ENCODE data around the gene POLE3. TPM values are rescaled to one million over a fixed set of nuclear protein-coding genes. Genes with fewer than 3 reads are reported as not detected.
A peak's percentile ranks its signal among the peaks of the same experiment; 100 is the strongest.
"Not testable (repeated sequence)": the region's sequence is repeated elsewhere in the genome, so short reads cannot be mapped to it uniquely, and the experiment has no call there.

POLE3 gene
- total RNA-seq, 1 donor = 49.7 TPM

DNA sequence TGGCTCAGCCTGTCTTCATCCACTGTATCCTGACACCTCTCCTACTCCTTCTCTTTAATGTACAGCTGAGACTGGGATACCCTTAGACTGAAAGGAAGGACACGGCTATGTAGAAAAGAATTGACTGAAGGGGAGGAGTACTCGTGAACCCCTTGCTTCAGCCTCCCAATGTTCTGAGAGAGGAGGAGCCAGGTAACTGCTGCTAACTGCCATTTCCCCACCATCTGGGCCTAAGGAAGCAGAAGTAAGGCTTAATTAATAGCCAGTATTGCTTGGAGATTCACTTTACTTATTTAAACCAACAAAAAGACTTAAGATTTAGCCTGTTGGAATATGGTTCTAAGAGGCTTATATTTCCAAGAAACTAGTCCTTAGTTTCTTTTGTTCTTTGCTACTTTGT lies 34.3 kb upstream of the POLE3 start:
- TF ChIP-seq, protein P1, sequence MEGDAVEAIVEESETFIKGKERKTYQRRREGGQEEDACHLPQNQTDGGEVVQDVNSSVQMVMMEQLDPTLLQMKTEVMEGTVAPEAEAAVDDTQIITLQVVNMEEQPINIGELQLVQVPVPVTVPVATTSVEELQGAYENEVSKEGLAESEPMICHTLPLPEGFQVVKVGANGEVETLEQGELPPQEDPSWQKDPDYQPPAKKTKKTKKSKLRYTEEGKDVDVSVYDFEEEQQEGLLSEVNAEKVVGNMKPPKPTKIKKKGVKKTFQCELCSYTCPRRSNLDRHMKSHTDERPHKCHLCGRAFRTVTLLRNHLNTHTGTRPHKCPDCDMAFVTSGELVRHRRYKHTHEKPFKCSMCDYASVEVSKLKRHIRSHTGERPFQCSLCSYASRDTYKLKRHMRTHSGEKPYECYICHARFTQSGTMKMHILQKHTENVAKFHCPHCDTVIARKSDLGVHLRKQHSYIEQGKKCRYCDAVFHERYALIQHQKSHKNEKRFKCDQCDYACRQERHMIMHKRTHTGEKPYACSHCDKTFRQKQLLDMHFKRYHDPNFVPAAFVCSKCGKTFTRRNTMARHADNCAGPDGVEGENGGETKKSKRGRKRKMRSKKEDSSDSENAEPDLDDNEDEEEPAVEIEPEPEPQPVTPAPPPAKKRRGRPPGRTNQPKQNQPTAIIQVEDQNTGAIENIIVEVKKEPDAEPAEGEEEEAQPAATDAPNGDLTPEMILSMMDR (IDR thresholded peaks at IDR 0.05; ENCODE audit: insufficient read depth, low read length) = no peak
- DNase-seq (ENCODE audit: low read depth) = no peak
- H3K4me3 ChIP-seq (ENCODE audit: low read depth, low read length) = no peak overlapping the region

DNA sequence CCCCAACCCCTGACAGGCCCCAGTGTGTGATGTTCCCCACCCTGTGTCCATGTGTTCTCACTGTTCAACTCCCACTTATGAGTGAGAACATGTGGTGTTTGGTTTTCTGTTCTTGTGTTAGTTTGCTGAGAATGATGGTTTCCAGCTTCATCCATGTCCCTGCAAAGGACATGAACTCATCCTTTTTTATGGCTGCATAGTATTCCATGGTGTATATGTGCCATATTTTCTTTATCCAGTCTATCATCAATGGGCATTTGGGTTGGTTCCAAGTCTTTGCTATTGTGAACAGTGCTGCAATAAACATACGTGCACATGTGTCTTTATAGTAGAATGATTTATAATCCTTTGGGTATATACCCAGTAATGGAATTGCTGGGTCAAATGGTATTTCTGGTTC lies 27.2 kb upstream of the POLE3 start:
- not testable (repeated sequence) for DNase-seq (ENCODE audit: low read depth); H3K4me3 ChIP-seq (ENCODE audit: low read depth, low read length)

DNA sequence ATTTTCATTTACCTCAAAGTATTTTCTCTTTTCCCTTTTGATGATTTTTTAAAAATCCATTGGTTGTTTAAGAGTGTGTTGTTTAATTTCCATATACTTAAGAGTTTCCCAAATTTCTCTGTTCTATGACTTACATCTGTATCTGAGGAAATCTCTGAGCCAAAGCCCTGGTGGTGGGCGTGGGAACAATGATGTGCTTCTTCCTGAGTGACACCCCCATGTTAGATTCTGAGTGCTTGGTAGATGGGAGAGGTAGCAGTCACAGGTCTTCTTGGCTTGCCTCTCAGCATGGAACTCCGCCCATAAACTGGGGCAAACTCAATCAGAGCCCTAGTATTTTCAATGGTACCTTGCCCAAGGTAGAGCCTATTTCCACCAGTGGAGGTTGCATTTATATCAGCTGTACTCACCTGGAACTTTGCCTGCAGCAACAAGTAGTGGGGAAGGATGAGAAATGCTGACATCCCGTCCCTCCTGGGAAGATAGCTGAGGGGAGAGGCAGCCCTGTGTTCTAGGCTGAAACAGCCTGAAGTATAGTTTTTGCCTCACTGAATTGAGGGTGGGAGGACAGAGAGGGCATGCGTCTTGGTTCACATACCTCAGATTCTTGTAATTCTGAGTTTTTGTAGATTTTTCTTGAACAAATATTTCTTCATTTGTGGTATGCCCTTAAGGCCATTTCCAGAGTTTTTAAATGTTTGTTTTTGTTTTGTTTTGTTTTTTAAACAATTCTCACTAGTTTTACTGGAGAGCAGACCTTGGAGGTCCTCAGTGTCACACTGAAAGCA lies 26.4 kb upstream of the POLE3 start:
- TF ChIP-seq, protein P1 (IDR thresholded peaks at IDR 0.05; ENCODE audit: insufficient read depth, low read length) = no peak
- DNase-seq (ENCODE audit: low read depth) = peak; percentile 2
- no peak overlapping the region for H3K4me3 ChIP-seq (ENCODE audit: low read depth, low read length)

DNA sequence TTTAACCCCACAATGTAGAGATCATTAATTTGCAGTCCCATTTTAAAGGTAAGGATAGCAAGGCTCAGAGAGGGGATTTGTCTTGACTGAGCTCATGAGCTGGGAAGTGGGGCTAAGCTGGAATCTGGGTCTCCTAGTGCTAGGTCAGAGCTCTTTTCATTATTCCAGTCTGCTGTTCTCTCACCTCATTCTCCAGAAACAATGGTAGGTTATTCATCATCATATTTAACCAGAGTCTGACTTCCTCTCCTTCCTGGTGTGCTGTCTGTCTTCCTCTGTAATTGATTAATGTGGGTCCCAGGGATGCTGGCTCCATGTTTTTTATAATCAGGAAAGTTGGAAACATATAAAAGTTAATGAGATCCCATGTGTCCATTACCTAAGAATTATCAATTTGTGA lies 20.7 kb upstream of the POLE3 start:
- no peak overlapping the region for H3K4me3 ChIP-seq (ENCODE audit: low read depth, low read length)
- TF ChIP-seq, protein P1 (IDR thresholded peaks at IDR 0.05; ENCODE audit: insufficient read depth, low read length) = no peak
- DNase-seq (ENCODE audit: low read depth) = no peak

DNA sequence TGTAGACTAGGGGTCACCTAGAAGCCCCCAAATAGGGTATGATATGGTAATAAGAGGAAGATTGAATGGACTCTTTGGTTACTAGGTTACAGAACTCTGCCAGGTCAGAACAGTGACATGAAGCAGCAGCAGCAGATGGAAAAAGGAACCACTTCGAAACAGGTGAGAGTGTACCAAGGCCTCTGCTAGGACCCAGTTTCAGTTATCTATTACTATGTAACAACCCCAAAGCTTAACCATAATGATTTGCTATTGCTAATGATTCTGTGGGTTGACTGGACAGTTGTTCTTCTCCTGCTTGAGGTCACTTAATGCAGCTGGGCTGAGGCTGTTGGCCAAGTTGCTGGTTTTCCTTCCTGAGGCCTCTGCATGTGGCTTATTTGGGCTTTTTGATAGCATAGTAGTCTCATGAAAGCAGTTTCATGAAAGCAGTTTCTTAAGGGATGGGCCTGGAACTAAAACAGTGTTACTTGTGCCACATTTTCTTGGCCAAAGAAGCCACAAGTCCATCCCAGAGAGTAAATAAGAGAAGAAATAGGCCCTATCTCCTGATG lies 17.7 kb upstream of the POLE3 start:
- no peak overlapping the region for H3K4me3 ChIP-seq (ENCODE audit: low read depth, low read length)
- TF ChIP-seq, protein P1 (IDR thresholded peaks at IDR 0.05; ENCODE audit: insufficient read depth, low read length) = no peak
- no peak for DNase-seq (ENCODE audit: low read depth)

DNA sequence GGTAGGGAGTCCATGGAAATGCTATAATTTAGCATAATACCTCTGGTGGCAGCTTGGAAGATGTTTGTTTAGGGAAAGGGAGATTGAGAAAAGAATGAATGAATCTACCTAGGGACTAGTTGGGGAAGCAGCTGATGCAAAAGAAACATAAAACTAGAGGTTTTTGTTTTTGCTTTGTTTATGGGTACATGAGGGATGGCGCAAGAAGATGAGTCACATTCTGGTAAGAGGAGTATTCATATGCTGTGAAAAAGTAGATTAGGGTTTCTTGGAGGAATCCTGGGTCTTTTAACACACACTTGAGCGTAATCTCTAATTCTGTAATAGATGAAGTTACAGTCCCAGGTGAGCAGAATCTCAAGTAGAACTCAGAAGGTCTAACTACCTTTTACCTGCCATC lies 17.2 kb upstream of the POLE3 start:
- DNase-seq (ENCODE audit: low read depth) = peak; percentile 46
- H3K4me3 ChIP-seq (ENCODE audit: low read depth, low read length) = no peak overlapping the region
- TF ChIP-seq, protein P1 (IDR thresholded peaks at IDR 0.05; ENCODE audit: insufficient read depth, low read length) = no peak

DNA sequence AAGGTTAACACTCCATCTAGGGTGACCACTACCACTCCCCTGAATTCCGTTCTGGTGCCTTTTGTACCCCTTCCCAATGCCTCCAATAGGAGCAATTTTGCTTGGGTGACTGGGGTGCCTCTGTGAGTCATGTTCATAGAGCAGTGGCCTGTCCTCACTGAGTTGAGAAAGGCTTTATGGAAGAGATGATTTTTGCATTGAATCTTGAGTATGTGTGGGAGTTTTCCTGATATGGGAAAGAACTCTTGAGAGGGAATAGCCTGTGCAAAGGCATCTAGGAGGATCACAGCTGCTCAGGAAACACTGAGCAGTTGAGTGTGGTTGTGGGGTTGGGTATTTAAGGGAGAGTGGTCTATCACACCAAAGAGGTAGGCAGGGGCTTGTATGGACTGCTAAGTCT lies 16.2 kb upstream of the POLE3 start:
- TF ChIP-seq, protein P1 (IDR thresholded peaks at IDR 0.05; ENCODE audit: insufficient read depth, low read length) = no peak
- no peak for DNase-seq (ENCODE audit: low read depth)
- no peak overlapping the region for H3K4me3 ChIP-seq (ENCODE audit: low read depth, low read length)

Measured in fibroblast of the aortic adventitia (primary cell).